ENCODE data around the gene CHRNA3.

- no peak for TF ChIP-seq POLR2A (IDR thresholded peaks at IDR 0.05)
- TF ChIP-seq, protein P1, sequence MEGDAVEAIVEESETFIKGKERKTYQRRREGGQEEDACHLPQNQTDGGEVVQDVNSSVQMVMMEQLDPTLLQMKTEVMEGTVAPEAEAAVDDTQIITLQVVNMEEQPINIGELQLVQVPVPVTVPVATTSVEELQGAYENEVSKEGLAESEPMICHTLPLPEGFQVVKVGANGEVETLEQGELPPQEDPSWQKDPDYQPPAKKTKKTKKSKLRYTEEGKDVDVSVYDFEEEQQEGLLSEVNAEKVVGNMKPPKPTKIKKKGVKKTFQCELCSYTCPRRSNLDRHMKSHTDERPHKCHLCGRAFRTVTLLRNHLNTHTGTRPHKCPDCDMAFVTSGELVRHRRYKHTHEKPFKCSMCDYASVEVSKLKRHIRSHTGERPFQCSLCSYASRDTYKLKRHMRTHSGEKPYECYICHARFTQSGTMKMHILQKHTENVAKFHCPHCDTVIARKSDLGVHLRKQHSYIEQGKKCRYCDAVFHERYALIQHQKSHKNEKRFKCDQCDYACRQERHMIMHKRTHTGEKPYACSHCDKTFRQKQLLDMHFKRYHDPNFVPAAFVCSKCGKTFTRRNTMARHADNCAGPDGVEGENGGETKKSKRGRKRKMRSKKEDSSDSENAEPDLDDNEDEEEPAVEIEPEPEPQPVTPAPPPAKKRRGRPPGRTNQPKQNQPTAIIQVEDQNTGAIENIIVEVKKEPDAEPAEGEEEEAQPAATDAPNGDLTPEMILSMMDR (IDR thresholded peaks at IDR 0.05): no peak
Observed at GRCh38 chr15:78550815-78551214, 70.0 kb downstream of the CHRNA3 start.
